GM13976 (cell line): ENCODE data around the gene TCF23.
A peak's percentile ranks its signal among the peaks of the same experiment; 100 is the strongest.
"Not testable (repeated sequence)": the region's sequence is repeated elsewhere in the genome, so short reads cannot be mapped to it uniquely, and the experiment has no call there.

Source experiments
- DNase-seq: peaks from one replicate; pipeline ENCODE4 v3.0.0; 2012; ENCODE audit warnings: low spot score
- in situ Hi-C: fragments of 300-500 bp; cut with MboI; formaldehyde crosslinking; loops from one replicate; pipeline ENCODE4 v1.12.0; 2022; ENCODE audit warnings: low sequenced_read_pairs, mixed read lengths, inconsistent platforms; ENCODE audit not compliant: unreplicated experiment
- TF ChIP-seq, protein P1 (sequence below): IDR thresholded peaks from 2 replicates; pipeline ENCODE4 v1.5.1; 2012; ENCODE audit warnings: borderline replicate concordance, mild to moderate bottlenecking; ENCODE audit not compliant: insufficient read depth; ENCODE audit errors: extremely low read depth, missing control alignments, control extremely low read depth

Gene TCF23

DNA sequence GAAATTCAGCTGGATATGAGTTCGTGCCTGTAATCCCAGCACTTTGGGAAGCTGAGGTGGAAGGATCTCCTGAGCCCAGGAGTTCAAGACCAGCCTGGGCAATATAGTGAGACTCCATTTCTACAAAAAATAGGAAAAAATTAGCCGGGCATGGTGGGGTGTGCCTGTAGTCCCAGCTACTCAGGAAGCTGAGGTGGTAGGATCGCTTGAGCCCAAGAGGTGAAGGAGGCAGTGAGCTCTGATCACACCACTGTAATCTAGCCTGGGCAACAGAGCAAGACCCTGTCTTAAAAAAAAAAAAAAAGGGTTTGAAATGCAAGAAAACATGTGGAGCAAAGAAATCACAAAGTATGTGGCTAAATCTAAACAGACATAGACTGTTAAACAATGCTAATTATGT lies 39.7 kb upstream of the TCF23 start:
- TF ChIP-seq, protein P1, sequence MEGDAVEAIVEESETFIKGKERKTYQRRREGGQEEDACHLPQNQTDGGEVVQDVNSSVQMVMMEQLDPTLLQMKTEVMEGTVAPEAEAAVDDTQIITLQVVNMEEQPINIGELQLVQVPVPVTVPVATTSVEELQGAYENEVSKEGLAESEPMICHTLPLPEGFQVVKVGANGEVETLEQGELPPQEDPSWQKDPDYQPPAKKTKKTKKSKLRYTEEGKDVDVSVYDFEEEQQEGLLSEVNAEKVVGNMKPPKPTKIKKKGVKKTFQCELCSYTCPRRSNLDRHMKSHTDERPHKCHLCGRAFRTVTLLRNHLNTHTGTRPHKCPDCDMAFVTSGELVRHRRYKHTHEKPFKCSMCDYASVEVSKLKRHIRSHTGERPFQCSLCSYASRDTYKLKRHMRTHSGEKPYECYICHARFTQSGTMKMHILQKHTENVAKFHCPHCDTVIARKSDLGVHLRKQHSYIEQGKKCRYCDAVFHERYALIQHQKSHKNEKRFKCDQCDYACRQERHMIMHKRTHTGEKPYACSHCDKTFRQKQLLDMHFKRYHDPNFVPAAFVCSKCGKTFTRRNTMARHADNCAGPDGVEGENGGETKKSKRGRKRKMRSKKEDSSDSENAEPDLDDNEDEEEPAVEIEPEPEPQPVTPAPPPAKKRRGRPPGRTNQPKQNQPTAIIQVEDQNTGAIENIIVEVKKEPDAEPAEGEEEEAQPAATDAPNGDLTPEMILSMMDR = no peak
- in situ Hi-C loops = loop anchor here (10.0 kb wide), 1 partner anchor 176 kb away; the partner anchor contains the start of gene TRIM54
- DNase-seq = no peak

- in situ Hi-C loops, DNase-seq: not testable (repeated sequence)
These were observed 38.0 kb upstream of the TCF23 start for GRCh38 chr2:27110603-27111352.

- in situ Hi-C loops, DNase-seq: not testable (repeated sequence)
These were observed 37.3 kb upstream of the TCF23 start for GRCh38 chr2:27111392-27112078.

DNA sequence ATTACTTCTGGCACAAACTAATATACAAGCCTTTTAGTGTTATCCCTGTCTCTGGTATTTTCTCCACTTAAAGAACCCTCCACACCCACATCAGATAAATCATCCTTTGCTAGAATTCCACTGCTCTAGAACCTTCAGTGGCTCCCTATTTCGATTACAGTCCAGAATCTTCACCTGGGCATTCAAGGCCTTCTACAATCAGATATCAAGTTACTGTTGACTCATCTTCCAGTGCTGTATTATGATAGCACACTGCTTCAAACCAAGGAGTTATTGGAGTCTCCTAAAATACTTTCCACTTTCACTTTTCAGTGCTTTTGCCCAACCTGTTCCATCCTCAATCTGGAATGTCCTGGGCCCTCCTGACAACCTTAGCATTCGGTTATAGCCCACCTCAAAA lies 33.3 kb upstream of the TCF23 start:
- TF ChIP-seq, protein P1 = no peak
- no peak for DNase-seq
- in situ Hi-C loops = no loop called here

GRCh38 chr2:27117995-27118524 lies 30.7 kb upstream of the TCF23 start:
- in situ Hi-C loops = no loop called here
- no peak for DNase-seq
- TF ChIP-seq, protein P1 = no peak

GRCh38 chr2:27118525-27119329 lies 30.1 kb upstream of the TCF23 start, which contains the start of gene CGREF1:
Gene CGREF1, minus strand, starts transcription at chr2:27119128. Its CDS starts 14,762 bp downstream, at chr2:27104366.
- DNase-seq = peak; percentile 60
- in situ Hi-C loops = no loop called here
- TF ChIP-seq, protein P1 = no peak

DNA sequence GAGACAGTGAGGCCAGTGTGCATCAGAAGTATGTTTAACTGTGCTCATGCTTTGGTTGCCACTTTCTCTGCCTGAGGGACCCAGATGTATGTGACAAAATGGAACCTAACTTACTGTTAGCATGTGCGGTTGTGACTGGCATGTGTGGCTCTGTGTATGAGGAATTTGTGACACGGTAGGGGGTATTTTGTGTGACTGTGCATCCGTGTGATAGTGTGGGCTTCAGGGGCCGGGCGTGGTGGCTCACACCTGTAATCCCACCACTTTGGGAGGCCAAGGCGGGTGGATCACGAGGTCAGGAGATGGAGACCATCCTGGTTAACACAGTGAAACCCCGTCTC lies 29.5 kb upstream of the TCF23 start:
- in situ Hi-C loops, DNase-seq: not testable (repeated sequence)

GRCh38 chr2:27121906-27122305 lies 26.9 kb upstream of the TCF23 start:
- DNase-seq = no peak
- TF ChIP-seq, protein P1 = no peak
- in situ Hi-C loops = no loop called here
